ENCODE measurements around the gene ZBTB7C. TPM values are rescaled to one million over a fixed set of nuclear protein-coding genes. Genes with fewer than 3 reads are reported as not detected.

The ZBTB7C gene
- total RNA-seq, 1 donor from 2014 or later = 0.11 TPM

DNA sequence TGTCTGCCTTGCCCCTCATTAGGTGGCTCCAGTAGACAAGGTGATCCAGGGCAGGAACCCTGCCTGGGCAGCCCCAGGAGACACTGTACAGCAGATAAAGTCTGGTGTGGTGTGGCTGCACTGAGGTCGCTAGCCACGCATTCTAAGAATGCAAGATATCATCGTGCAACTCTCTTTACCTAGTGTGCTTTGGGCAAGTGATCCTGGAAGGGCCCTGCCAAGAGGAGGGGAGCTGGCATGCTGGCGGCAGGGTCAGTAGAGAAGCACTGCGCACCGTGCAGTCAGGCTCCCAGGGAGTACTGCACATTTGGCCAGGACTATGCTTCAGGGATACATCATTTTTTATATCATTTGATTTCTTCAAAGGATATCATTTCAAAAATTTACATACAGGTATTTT is 283.5 kb downstream of the ZBTB7C start:
- Mint-ChIP-seq H3K27me3 (ENCODE audit: unreplicated experiment) (peaks cover 86% of the 10 kb centered on the region), H3K27ac (ENCODE audit: unreplicated experiment) (no peak overlapping the region)

DNA sequence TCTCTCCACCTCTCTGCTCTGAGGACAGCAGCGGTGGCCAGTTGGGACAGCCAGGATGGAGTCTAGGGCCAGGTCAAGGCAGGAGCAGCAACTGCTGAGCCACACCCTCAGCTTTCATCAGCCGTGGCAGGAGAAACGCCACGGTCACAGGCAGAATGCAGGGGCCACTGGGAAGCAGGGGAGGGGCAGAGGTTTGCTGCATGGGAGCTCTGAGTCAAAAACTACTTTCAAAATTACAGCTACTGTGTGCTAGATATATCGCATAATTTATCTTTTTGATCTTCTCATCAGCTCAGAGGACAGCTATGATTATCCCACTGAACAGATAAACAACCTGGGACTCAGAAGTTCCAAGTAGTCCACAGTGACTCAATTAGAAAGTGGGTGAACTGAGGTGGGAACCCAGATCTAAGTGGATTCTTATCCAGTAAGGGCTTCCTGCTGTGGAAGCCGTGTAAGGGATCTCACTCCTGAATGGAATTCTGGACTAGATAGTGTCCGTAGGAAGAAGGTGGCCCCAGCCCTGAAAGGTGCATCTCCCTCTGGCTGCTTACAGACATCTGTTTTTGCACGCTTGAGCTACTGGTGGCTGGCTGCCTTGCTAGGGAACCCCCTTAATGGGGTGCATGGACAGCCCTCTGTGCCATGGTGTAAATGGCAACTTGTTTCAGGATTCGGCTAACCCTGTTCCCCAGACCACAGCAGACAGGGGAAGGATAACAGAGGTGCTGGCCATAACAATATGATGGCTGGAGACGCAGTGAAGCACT is 284.1 kb downstream of the ZBTB7C start:
- H3K4me1 Mint-ChIP-seq (ENCODE audit: unreplicated experiment) = no peaks in the 10 kb centered on the region
- H3K27ac Mint-ChIP-seq (ENCODE audit: unreplicated experiment) = no peak overlapping the region
- TF ChIP-seq, protein P1, sequence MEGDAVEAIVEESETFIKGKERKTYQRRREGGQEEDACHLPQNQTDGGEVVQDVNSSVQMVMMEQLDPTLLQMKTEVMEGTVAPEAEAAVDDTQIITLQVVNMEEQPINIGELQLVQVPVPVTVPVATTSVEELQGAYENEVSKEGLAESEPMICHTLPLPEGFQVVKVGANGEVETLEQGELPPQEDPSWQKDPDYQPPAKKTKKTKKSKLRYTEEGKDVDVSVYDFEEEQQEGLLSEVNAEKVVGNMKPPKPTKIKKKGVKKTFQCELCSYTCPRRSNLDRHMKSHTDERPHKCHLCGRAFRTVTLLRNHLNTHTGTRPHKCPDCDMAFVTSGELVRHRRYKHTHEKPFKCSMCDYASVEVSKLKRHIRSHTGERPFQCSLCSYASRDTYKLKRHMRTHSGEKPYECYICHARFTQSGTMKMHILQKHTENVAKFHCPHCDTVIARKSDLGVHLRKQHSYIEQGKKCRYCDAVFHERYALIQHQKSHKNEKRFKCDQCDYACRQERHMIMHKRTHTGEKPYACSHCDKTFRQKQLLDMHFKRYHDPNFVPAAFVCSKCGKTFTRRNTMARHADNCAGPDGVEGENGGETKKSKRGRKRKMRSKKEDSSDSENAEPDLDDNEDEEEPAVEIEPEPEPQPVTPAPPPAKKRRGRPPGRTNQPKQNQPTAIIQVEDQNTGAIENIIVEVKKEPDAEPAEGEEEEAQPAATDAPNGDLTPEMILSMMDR (IDR thresholded peaks at IDR 0.05) = no peak
- H3K4me3 Mint-ChIP-seq (ENCODE audit: unreplicated experiment) = no peak overlapping the region
- H3K27me3 Mint-ChIP-seq (ENCODE audit: unreplicated experiment) = peaks cover 85% of the 10 kb centered on the region
- H3K9me3 Mint-ChIP-seq (ENCODE audit: unreplicated experiment) = no peaks in the 10 kb centered on the region
- no peaks in the 10 kb centered on the region for H3K36me3 Mint-ChIP-seq (ENCODE audit: unreplicated experiment)
- DNase-seq (ENCODE audit: extremely low spot score, unreplicated experiment) = no peak

More for the DNA sequence above, 283.5 kb downstream of the ZBTB7C start:
- no peaks in the 10 kb centered on the region for H3K4me1 Mint-ChIP-seq (ENCODE audit: unreplicated experiment)
- TF ChIP-seq, protein P1 (IDR thresholded peaks at IDR 0.05) = no peak
- no peak overlapping the region for H3K4me3 Mint-ChIP-seq (ENCODE audit: unreplicated experiment)
- H3K9me3 Mint-ChIP-seq (ENCODE audit: unreplicated experiment) = no peaks in the 10 kb centered on the region
- no peak for DNase-seq (ENCODE audit: extremely low spot score, unreplicated experiment)
- no peaks in the 10 kb centered on the region for H3K36me3 Mint-ChIP-seq (ENCODE audit: unreplicated experiment)

DNA sequence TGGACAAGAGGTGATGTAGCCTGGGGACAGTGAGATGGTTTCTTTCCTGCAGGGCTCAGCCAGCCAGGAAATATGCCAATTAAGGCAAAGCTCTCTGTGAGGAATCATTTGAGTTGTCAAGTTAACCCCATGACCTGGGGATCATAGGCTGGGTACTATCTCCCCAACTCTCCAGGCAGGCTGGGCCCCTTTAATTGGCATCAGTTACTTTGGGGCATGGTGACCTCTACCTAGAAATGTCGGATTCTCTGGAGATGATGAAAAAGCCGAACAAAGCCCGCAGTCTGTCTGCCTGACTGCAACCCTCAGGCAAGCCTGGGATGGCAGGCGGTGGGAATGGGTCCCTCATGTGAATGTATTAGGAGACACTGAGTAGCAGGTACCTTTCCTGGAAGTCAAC is 285.2 kb downstream of the ZBTB7C start:
- no peak overlapping the region for H3K27ac Mint-ChIP-seq (ENCODE audit: unreplicated experiment)
- TF ChIP-seq, protein P1 (IDR thresholded peaks at IDR 0.05) = no peak
- H3K4me1 Mint-ChIP-seq (ENCODE audit: unreplicated experiment) = no peaks in the 10 kb centered on the region
- H3K4me3 Mint-ChIP-seq (ENCODE audit: unreplicated experiment) = no peak overlapping the region
- no peaks in the 10 kb centered on the region for H3K9me3 Mint-ChIP-seq (ENCODE audit: unreplicated experiment)
- peaks cover 91% of the 10 kb centered on the region for H3K27me3 Mint-ChIP-seq (ENCODE audit: unreplicated experiment)
- no peaks in the 10 kb centered on the region for H3K36me3 Mint-ChIP-seq (ENCODE audit: unreplicated experiment)
- no peak for DNase-seq (ENCODE audit: extremely low spot score, unreplicated experiment)

DNA sequence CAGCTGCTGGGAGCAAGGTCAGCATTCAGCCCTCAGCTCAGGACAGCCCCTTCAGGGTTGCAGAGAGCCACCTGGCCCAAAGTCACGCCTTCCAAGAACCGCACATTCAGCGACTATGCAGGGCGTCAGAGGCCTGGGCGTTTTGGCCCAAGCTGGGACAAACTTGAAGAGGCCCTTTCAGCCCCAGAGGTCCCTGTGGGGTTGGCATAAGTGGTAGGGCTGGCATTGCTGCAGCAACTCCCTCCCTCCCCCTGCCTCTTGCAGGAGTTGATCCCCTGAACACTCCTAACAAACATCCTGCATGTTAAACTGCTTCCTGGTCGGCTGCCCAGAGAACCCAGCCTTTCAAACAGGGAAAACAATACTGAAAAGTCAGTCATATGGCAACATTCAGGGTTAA is 285.9 kb downstream of the ZBTB7C start:
- Mint-ChIP-seq H3K9me3 (ENCODE audit: unreplicated experiment) (no peaks in the 10 kb centered on the region), H3K4me1 (ENCODE audit: unreplicated experiment) (no peaks in the 10 kb centered on the region), H3K4me3 (ENCODE audit: unreplicated experiment) (no peak overlapping the region), H3K36me3 (ENCODE audit: unreplicated experiment) (no peaks in the 10 kb centered on the region), H3K27ac (ENCODE audit: unreplicated experiment) (no peak overlapping the region), H3K27me3 (ENCODE audit: unreplicated experiment) (peaks cover 90% of the 10 kb centered on the region)
- TF ChIP-seq, protein P1 (IDR thresholded peaks at IDR 0.05) = no peak
- DNase-seq (ENCODE audit: extremely low spot score, unreplicated experiment) = no peak

DNA sequence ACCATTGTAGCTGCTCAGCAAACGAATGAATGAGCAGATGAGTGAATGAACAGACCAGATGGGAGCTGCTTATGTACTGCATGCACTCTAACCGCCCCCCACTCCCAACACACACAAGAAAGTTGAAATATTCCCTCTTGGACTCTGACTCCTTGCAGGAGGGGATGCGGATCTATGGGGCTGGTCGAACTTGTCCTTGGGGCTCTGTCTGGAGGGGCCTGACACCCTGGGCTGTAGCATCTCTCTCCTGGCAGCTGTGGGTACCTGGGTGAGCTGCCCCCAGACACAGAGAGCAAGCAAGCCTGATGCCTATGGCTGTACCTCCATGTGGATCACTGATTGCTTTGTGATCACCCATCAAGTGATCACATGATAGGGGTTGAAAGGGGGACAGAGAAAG is 286.4 kb downstream of the ZBTB7C start:
- Mint-ChIP-seq H3K4me1 (ENCODE audit: unreplicated experiment) (no peaks in the 10 kb centered on the region), H3K4me3 (ENCODE audit: unreplicated experiment) (no peak overlapping the region), H3K9me3 (ENCODE audit: unreplicated experiment) (no peaks in the 10 kb centered on the region), H3K27ac (ENCODE audit: unreplicated experiment) (no peak overlapping the region), H3K36me3 (ENCODE audit: unreplicated experiment) (no peaks in the 10 kb centered on the region), H3K27me3 (ENCODE audit: unreplicated experiment) (peaks cover 90% of the 10 kb centered on the region)
- TF ChIP-seq, protein P1 (IDR thresholded peaks at IDR 0.05) = no peak
- no peak for DNase-seq (ENCODE audit: extremely low spot score, unreplicated experiment)

All from osteocyte (in vitro differentiated cells).